GM06990 (cell line): ENCODE data around the gene GAREM1.
A peak's percentile ranks its signal among the peaks of the same experiment; 100 is the strongest.
"Not testable (repeated sequence)": the region's sequence is repeated elsewhere in the genome, so short reads cannot be mapped to it uniquely, and the experiment has no call there.

Experiments
- DNase-seq: peaks from one replicate; pipeline ENCODE4 v3.0.0-alpha.2; 2011; ENCODE audit not compliant: insufficient read length; ENCODE audit errors: extremely low read depth
- H3K27me3 ChIP-seq: replicated peaks from 2 replicates; pipeline ENCODE4 v1.6.0; 2011; ENCODE audit warnings: low read length; ENCODE audit not compliant: control insufficient read depth, insufficient read depth
- H3K36me3 ChIP-seq: 2 replicates; pipeline ENCODE4 v1.5.1; 2011; ENCODE audit warnings: low read length; ENCODE audit not compliant: control insufficient read depth, insufficient read depth
- H3K4me3 ChIP-seq: replicated peaks from 2 replicates; pipeline ENCODE4 v1.5.1; 2011; ENCODE audit warnings: low read depth, mild to moderate bottlenecking, control low read depth, low read length
- TF ChIP-seq, protein P1 (sequence below): IDR thresholded peaks from 2 replicates; pipeline ENCODE4 v1.5.1; 2011; ENCODE audit warnings: low read length, control low read depth, mild to moderate bottlenecking, inconsistent platforms; ENCODE audit not compliant: insufficient read depth, poor library complexity, severe bottlenecking

Gene GAREM1

GRCh38 chr18:32470714-32471633, at the start of gene GAREM1:
TSS of gene GAREM1 (minus strand) at chr18:32470882. CDS start at chr18:32470428, 454 bp downstream.
- Histone ChIP-seq H3K4me3 (peak within 1 kb of the TSS; percentile 55), H3K36me3 (no peaks in the 10 kb centered on the region), H3K27me3 (peaks cover 1% of the 10 kb centered on the region)
- TF ChIP-seq, protein P1, sequence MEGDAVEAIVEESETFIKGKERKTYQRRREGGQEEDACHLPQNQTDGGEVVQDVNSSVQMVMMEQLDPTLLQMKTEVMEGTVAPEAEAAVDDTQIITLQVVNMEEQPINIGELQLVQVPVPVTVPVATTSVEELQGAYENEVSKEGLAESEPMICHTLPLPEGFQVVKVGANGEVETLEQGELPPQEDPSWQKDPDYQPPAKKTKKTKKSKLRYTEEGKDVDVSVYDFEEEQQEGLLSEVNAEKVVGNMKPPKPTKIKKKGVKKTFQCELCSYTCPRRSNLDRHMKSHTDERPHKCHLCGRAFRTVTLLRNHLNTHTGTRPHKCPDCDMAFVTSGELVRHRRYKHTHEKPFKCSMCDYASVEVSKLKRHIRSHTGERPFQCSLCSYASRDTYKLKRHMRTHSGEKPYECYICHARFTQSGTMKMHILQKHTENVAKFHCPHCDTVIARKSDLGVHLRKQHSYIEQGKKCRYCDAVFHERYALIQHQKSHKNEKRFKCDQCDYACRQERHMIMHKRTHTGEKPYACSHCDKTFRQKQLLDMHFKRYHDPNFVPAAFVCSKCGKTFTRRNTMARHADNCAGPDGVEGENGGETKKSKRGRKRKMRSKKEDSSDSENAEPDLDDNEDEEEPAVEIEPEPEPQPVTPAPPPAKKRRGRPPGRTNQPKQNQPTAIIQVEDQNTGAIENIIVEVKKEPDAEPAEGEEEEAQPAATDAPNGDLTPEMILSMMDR = peak; percentile 37
- peak; percentile 91 for DNase-seq

GRCh38 chr18:32511147-32511546, 40.5 kb upstream of the GAREM1 start:
- DNase-seq = no peak
- no peaks in the 10 kb centered on the region for H3K27me3 ChIP-seq
- TF ChIP-seq, protein P1 = no peak

GRCh38 chr18:32509111-32509510, 38.4 kb upstream of the GAREM1 start:
- H3K27me3 ChIP-seq = no peaks in the 10 kb centered on the region
- TF ChIP-seq, protein P1 = no peak
- H3K4me3 ChIP-seq = no peak overlapping the region
- DNase-seq = no peak
- no peaks in the 10 kb centered on the region for H3K36me3 ChIP-seq

More at GRCh38 chr18:32511147-32511546, 40.5 kb upstream of the GAREM1 start:
- Histone ChIP-seq H3K4me3 (no peak overlapping the region), H3K36me3 (no peaks in the 10 kb centered on the region)

- H3K27me3 ChIP-seq = no peaks in the 10 kb centered on the region
- H3K4me3 ChIP-seq = no peak overlapping the region
- no peak for DNase-seq
- TF ChIP-seq, protein P1 = no peak
- no peaks in the 10 kb centered on the region for H3K36me3 ChIP-seq
Observed at GRCh38 chr18:32507093-32507492, 36.4 kb upstream of the GAREM1 start.

GRCh38 chr18:32502014-32502413, 31.3 kb upstream of the GAREM1 start:
- no peak overlapping the region for H3K4me3 ChIP-seq
- no peaks in the 10 kb centered on the region for H3K36me3 ChIP-seq
- H3K27me3 ChIP-seq = no peaks in the 10 kb centered on the region
- no peak for DNase-seq
- TF ChIP-seq, protein P1 = no peak

GRCh38 chr18:32501242-32501641, 30.6 kb upstream of the GAREM1 start:
- H3K36me3 ChIP-seq, H3K27me3 ChIP-seq, H3K4me3 ChIP-seq, DNase-seq: not testable (repeated sequence)
